Measurements from ENCODE around the gene AMBP.

The AMBP gene

DNA sequence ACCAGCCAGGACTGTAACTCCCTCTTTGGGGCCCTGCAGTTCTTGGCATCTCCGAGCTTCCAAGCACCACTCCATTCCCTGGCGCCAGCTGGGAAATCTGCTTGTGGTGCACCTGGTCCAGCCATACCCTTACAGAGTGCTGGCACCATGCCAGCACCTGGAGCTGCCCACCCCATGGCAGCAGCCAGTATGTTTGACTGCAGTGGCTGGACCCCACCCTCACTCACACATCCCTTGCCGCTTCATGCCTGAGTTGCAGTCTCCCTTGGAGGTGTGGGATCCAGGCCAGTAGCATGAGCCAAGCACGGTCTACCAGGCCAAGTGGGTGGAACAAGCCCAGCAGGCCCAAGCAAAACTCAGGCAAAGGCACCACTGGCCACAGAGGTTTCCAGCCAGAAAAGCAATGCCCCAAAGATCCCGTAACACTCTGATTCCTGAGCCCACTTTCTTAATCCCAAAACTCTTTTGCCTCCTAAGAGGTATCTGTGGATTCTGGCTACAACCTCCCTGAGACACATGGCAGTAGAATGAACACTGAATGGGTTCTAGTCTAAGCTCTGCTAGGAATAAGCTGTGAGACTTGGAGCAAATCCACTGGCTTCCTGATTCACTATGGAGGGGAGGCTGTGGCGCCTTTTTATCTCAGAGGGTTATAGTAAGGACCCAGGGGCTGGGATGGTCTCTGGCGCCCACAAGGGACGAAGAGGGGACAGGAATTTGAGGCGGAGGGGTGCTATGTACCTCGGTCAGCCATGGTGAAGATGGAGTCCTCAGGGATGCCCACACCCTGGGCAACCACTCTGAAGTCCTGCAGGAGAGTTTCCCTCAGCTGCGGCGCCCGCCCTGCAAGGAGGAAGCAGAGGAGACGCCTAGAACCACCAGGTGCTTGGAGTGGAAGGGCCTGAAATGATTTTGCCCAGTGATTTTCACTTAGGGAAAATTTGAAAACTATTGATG, 5.6 kb downstream of the AMBP start:
- DNase-seq (ENCODE audit: low read depth): peak; percentile 52

DNA sequence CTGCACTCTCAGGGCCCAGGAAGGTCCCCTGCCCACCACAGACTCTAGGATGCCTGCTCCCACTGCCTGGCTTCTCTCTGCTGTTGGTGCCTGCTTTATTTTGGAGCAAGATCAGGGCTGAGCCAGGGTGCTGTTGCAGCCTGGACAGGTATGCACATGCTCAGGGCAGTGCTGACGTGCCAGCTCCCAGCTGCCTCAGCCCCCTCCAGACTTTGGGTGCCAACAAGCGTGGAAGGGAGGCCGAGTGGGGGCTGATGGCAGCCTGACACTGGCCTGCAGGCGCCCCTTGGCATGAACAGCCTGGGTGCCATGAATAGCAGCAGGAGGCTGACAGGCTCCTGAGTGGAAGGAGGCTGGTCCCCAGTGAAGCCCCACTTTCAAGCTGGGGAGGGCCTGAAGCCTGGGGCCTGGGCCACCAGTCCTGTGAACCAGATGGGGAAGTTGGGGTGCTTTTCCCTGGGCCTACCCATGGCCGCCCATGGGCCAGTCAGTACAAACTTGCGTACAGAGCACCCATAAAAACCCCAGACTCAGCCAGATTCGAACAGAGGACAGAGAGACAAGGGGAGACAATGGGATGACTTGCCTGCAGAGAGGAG, 6.8 kb downstream of the AMBP start:
- DNase-seq (ENCODE audit: low read depth): no peak

DNA sequence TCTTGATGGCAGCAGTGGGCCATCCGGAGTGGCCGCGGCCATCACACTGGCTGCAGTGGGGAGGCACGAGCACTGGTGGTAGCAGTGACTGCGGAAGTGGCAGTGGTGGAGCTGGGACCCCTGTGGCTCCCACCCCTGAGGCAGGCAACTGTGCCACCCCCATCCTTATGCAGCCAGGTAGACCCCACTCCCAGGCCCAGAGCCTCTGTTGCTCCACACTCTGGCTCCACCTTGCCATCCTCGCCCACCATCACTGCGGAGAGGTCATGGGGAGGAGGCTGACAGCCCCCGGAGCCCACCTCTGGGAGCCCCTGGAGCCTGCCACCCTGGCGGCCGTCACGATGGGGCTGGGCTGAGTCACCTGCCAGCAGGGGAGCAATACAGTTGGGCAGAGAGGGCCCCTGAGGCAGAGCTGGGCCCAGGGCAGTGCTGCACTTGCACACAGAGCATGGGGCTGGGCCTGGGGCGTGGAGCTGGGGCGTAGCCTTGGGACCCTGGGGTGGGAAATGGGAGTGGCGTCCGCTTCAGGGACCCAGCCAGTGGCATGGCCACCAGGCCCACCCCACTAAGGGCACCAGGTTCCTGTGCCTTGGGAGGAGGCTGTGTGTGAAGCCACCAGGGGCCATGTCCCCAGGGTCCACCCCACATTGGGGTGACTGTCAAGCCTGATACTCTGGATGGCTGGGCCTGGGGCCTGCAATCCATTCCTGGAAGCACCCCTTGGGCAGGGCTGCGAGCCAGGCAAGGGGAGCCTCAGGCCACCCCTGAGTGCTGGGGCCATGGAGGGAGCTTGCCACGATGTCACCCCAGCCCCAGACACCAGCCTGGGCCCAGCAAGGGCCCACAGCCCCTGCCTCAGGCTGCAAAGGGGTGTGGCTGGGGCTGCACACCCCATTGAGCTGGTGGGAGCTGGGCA, 7.7 kb downstream of the AMBP start:
- DNase-seq (ENCODE audit: low read depth): no peak

DNA sequence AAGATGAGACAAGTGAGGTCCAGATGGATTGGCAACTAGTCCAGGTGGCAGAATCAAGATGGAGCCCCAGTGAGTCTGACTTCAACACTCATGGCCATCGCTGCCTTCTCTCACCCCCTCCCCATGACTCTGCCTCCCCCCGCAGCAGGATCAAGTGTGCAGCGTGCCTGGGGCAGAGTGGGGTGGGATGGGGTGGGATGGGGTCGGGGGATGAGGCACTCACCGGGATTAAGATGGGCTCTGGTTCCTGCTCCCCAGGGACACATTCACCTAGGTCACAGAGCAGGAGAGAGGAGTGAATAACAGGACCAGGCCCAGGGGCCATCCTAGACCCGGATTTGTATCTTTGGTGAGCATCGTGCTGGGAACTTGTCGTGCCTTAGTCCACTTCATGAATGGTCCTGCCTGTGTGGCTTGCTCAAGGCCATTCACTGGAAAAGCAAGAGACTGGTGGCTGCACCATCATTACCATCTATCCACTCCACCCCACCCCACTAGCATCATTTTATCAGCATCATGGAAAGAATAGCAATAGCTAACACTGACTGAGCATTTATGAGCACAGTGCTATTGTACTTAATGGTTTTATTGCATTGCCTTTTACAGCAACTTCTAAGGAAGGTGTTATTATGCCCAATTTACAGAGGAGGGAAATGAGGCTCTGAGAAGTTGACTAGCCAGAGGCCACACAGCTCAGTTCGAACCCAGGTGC, 8.5 kb downstream of the AMBP start:
- DNase-seq (ENCODE audit: low read depth): no peak

DNA sequence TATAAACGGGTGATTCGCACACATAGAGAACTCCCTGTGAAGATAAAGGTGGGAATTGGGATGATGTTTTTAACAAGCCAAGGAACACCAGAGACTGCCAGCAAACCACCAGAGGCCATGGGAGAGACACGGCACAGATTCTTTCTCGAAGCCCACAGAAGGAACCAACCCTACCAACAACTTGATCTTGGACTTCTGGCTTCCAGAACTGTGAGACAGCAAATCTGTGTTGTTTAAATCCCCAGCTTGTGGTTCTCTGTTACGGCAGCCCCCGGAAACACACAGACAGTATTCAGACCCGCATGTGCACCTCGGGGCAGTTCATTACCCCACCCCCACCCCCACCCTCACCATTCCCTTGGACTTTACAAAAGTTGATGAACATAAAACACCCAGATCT, 12.8 kb downstream of the AMBP start:
- DNase-seq (ENCODE audit: low read depth): no peak

DNA sequence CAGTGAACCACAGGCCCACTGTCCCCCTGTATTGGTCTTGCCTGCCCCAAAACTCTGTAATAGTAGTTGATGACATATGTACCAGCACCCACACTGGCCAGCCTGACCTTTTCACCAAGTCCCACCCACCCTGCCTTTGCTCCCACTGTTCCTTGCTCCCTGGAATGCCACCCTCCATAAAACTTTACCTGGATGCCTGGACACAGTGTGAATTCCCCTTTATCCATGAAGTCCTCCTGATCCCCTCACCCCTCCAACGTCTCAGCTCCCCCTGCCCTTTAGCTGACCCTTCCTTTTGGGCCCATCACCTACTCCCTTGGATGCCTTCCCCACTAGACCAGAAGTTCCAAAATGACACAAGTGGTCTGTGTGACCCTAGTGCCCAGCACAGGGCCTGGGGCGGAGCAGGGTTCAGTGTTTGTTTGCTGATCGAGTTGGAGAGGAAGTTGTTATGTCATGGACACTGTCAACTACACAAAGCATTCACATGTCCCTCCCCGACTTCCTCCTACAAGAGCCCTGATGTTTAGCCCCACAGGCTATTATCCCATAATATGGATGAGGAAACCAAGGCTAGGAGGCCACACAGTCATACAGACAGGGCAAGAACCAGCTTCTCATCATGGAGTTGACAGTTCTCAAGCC, 16.1 kb downstream of the AMBP start:
- DNase-seq (ENCODE audit: low read depth): no peak

DNA sequence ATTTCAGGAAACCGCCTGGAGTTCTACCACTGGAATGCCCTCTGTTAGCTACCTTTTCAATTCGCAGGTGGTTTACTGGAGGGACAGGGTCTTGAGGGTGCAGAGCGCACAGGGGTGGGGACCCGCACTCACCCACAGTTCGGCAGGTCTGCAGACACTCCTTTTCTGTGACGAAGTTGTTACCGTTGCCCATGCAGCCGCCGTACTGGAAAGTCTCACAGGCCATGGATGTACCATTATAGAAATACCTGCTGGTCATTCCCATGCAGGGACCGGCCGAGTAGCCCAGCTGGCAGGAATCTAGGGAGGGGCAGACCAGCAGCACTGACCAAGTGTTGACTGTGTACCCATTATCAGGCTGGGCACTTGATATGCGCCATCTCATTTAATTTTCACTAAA, 16.8 kb downstream of the AMBP start:
- DNase-seq (ENCODE audit: low read depth): no peak

DNA sequence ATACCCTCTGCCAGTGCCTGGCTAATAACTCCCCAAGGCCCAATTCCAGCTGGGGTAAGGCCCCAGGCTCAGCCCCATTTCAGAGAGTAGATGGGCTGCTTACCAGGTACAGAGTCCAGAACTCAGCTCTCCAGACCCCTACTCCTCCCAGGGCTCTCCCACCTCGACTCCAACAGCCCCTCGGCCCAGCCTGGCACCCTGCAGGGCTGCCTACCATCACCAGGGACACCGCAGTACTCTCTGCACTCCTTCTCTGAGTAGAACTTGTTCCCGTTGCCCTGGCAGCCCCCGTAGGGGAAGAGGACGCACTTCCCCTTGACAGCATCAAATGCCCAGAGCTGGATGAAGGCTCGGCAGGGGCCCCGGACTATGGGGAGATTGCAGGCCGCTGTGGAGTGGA, 17.4 kb downstream of the AMBP start:
- DNase-seq (ENCODE audit: low read depth): no peak

DNA sequence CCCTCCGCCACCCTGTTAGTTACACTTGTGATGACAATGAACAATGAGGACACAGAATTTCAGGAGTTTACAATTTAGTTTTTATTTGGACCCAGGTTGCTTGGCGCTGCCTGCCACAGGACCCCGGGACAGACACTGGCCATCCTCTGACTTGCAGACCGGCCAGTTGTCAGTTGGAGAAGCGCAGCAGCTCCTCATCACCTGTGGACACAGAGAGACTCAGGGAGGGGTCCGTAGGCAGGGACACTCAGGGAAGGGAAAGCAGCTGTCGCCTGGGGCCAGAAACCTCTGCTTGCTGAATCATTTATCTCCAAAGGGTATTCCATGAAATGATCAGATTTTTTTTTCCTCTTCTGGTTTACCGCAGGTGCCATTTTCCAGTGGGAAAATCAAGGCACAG, 18.0 kb downstream of the AMBP start:
- no peak for DNase-seq (ENCODE audit: low read depth)

DNA sequence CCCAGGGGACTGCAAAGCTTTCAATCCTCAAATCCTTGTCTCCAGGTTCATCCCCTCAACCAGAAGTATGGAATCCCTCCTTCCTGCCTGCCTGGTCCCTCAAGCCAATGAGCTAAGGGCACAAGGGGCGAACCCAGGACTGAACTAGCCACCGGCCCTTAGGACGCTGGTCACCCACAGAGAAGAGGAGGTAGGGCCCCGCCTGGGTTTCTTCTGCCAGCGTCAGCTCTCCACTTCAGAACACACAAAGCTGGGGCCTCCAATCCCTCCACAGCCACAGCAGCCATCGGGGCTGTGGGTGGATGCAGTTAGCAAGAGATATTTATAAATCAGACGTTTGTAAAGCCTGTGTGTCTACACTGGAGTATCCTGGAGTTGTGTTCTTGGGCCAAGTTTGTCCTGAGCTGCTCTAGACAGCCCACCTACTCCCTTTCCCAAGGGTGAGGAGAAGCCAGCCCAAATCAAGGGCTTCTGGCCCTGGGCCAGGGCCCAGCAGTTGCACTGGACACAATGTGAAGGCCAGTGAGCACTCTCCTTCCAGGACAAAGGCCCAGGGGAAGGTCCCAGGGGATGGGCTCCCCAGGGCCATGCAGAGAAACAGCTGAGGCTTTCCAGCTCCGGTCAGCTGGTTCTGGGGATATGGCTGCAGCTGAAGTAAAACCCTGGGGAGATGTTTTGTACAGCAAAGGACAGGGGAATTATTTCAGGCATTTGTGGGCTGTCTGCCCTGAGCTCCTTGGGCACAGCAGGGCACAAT, 18.9 kb downstream of the AMBP start:
- DNase-seq (ENCODE audit: low read depth): no peak

DNA sequence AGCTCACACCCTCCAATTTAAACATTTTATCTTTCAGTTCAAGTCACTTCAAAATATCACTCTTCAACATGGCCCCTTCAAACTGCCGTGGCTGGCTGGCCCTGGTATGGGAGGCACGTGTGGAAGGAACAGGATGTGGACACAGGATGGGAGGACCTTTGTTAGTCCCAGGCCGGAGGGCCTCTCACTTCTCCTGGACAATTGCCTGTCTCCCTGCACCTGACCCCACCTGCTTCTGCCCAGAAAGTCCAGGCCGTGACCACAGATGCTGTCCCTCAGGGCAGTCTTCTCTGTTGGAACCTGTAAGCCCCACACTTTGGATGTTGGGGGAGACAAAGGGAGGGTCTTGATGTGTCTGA, 19.4 kb downstream of the AMBP start:
- no peak for DNase-seq (ENCODE audit: low read depth)

DNA sequence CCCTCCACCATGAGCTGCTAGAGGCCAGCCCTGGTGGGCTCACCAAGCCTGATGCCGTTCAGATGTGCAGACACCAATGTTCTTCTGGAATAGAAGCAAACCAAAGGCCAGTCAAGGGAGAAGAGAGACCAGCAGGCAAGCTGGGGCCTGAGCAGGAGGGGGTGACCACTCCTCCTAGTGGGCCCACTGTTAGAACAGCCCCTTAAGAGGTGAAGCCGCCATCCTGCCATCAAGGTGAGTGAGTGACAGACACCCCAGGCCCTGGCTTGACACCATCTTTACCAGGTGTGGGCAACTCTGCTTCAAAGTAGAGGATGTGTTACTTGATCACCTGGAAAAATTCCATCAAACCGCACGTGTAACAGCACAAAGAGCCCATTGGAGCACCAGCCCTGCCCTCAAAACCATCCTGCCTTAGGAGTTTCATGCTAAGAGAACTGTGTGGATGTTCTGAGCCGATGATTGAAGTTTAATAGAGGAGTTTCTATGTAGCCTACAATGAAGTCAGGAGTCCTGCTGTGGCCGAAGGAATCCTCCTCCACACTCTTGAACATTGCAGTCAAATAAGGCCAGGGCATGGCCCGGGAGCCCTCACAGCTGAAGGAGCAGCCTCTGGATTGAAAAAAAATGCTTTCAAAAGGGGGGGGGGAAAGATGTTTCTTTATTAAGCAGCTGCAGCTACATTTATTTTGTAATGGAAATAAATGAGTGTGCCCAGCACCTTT, 20.8 kb downstream of the AMBP start:
- no peak for DNase-seq (ENCODE audit: low read depth)

DNA sequence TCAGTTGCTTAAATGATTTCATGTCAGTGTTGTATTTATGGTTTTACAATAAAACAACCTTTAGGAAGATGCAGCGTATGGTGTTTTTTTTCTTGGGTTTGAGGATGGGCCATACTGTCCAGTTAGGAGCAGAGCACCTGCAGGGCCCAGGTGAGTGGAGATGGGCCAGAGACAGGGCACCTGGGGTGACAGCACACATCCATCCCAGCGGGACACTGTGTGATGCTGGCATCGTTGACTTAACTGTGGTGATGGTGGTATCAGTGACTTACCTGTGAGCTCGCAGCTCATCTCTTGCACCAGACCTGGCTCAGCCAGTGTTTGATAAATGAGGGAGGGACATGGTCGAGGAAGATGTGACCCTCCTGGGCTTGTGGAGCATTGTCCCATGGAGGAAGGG, 21.6 kb downstream of the AMBP start:
- DNase-seq (ENCODE audit: low read depth): no peak

DNA sequence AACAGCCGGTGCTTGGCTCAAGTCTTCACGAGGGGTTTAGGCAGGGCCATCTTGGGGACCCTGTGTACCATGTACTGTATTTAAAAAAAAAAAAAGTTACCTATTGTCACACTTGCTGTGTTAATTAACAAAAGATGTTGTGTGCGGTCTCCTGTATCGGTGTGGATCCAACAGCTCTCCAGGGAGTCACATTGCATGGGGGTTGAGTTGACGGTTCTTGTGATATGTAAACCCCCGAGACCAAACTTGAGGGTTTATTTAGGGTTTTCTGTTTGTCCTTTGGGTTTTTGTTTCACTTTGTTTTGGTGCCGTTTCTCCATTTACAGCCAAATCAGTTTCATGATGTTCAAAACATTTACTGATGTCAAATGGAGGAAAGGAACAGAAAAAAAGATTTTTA, 22.2 kb downstream of the AMBP start:
- no peak for DNase-seq (ENCODE audit: low read depth)

DNA sequence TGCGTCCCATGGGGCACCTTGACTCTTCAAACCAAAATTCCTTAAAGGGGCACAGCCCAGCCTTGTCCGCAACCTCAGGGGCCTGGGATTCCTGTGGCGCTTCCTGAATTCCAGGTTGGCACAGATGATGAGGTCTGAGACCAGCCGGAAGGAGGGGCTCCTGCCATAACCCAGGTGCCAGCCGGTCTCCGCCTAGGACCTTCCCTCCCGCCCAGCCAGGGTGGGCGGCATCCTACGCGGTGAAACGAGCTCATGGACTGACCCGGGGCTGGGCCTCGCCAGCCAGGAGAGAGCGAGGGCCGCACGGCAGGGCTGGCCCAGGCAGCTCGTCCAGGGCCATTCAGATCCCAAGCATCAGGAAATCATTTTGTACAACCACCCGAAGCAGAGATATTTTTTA, 23.0 kb downstream of the AMBP start:
- no peak for DNase-seq (ENCODE audit: low read depth)

DNA sequence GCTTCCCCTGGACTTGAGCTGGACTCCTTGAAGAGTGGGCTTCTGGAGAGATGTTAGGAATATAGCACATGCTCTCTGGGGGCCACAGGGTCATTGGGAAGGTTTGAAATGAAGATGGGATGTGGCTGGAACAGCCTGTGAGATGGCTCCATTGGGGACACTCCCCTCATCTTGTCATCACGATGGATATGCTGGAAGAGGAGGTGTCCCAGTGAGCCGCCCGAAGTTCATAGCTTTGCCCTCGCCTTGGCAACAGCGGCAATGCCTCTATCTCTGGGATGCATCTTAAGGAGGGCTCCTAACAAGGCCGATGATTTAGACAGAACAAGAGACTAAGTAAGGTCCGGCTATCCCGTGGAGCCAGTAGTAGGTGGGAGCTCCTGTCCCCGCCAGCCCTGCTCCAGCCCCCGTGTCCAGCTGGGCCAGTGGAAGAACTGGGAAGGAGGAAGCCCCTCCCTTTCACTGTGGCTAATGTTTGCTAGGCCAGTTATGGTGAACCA, 23.9 kb downstream of the AMBP start:
- no peak for DNase-seq (ENCODE audit: low read depth)

DNA sequence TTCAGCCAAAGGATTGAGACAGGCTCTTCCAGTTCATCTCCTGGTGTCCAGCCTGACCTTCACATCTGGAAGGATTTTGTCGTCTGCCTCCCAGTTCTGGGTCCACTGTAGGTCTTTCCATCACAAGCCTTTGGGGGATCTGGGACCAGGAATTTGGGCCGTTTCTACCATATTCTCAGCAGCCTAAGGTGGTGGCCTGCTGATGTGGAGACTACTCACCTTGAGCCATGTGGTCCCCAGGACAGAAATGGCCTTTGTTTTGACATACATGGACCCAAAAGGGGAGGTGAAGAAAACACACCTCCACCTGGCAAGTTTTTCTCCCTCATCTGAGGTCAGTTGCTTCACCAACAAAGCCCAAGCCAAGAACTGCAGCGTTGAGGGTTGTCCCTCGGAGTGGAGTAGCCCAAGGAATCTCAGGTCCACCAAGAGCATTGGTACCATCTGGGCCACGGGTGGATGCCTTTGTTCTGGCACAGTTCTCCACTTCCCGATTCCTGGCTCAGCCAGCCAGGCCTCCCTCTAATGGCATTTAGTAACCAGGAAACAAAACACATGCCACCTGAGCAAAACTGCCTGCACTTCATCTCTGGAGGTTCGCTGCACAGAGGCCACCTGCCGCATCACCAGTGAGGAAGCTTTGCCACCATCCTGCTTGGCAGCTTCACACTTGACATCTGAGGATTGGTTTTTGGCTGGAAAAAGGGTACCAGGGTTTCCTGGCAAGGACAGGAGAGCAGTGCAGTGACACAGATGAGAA, 24.7 kb downstream of the AMBP start:
- DNase-seq (ENCODE audit: low read depth): no peak

DNA sequence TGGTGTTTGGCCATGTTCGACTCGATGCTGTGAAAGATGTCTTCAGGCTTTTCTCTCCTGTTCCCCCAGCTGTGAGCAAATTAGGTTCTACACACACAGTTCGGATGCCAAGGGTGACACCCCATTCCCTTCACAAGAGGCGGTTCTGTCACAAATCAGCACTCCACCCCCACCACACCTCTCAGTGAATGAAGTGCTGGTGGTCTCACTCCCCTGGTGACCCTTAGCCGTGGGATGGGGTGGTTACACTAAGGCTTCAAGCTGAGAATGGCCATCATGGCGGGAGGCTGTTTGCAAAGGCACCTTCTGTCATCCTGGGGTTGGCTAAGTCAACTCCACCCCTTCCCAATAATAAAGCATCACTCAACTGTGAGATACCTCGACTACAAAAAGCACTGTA, 26.4 kb downstream of the AMBP start:
- no peak for DNase-seq (ENCODE audit: low read depth)

DNA sequence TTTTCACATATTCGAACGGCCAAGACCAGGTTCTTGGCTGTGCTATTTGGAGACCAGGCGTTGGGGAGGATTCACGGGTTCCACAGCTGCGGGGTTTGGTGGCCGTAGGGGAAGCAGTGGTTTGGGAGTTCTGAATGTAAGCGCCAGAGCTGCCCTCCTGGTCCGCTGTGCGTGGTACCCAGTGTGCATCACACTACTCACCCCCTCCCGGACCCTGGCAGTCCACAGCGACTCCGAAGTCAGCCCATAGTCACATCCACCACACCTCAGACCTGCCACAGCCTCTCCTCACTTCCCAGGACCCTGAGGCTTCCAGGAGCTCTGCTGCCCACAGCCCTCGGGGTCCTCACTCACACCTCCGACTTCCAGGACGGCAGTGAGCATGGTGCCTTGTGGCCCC, 26.8 kb downstream of the AMBP start:
- DNase-seq (ENCODE audit: low read depth): no peak
